Activated naive CD4-positive, alpha-beta T cell treated with anti-CD3 and anti-CD28 coated beads for 36 hours (primary cell): ENCODE results near the gene HHEX. TPM values are rescaled to one million over a fixed set of nuclear protein-coding genes. Genes with fewer than 3 reads are reported as not detected.

ENCODE experiments used
- CTCF ChIA-PET: fragments of 350-600 bp; sonication (Branson Sonifier 250); formaldehyde crosslinking; loops from one replicate; lab custom pipeline; 2021; ENCODE audit warnings: antibody characterized with exemption; lab: Charles Lee
- DNase-seq: peaks from one replicate; pipeline ENCODE4 v3.0.0-alpha.2; 2020
- H3K27ac Mint-ChIP-seq: one replicate; pipeline ENCODE4 v1.8.0; 2021; ENCODE audit warnings: mild to moderate bottlenecking, mixed read lengths
- H3K27me3 Mint-ChIP-seq: one replicate; pipeline ENCODE4 v1.8.0; 2021; ENCODE audit warnings: low read depth, mixed read lengths
- H3K36me3 Mint-ChIP-seq: one replicate; pipeline ENCODE4 v1.8.0; 2021; ENCODE audit warnings: low read depth, mixed read lengths
- H3K4me1 Mint-ChIP-seq: one replicate; pipeline ENCODE4 v1.8.0; 2021; ENCODE audit warnings: low read depth, mixed read lengths
- H3K4me3 Mint-ChIP-seq: one replicate; pipeline ENCODE4 v1.8.0; 2021; ENCODE audit warnings: mild to moderate bottlenecking, moderate library complexity, mixed read lengths
- H3K9me3 Mint-ChIP-seq: one replicate; pipeline ENCODE4 v1.8.0; 2021; ENCODE audit warnings: mixed read lengths
- intact Hi-C: fragments of 100-400 bp; cut with micrococcal nuclease; formaldehyde crosslinking; loops from one replicate; pipeline ENCODE4 v1.15.1; 2023
- total RNA-seq, 2 experiments: library from RNA; stranded (reverse); gene quantifications; one replicate each; pipeline ENCODE4 v1.2.3, GENCODE V29; 2021

Gene HHEX
- total RNA-seq, 2 experiments from 2014 or later = 0.15 TPM; not detected in 1

DNA sequence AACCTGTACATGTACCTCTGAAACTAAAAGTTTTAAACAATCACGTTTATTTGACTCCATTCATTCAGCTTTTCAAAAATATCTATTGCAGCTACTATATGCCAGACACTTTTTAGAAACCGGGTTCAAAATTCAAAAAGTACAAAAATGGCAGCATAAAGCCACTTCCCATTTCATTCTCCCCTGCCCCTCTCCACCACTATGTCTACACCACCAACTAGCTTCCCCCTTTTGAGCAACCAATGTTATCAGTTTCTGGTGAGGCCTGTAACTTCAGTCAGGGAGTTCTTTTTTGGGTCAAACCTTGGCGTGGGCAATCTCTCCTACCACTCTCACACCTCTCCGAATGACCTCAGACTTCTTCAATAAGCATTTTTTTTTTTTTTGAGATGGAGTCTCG lies 11.5 kb upstream of the HHEX start:
- intact Hi-C loops = no loop called here
- Mint-ChIP-seq H3K4me1 (no peaks in the 10 kb centered on the region), H3K4me3 (no peak overlapping the region), H3K27me3 (peaks cover 9% of the 10 kb centered on the region), H3K9me3 (peaks cover 2% of the 10 kb centered on the region), H3K27ac (no peak overlapping the region), H3K36me3 (no peaks in the 10 kb centered on the region)
- CTCF ChIA-PET = interaction anchor here (0.7 kb wide), 1 partner anchor 268 kb away, joined by 3 read pairs; no protein-coding TSS in a partner anchor
- DNase-seq = no peak

DNA sequence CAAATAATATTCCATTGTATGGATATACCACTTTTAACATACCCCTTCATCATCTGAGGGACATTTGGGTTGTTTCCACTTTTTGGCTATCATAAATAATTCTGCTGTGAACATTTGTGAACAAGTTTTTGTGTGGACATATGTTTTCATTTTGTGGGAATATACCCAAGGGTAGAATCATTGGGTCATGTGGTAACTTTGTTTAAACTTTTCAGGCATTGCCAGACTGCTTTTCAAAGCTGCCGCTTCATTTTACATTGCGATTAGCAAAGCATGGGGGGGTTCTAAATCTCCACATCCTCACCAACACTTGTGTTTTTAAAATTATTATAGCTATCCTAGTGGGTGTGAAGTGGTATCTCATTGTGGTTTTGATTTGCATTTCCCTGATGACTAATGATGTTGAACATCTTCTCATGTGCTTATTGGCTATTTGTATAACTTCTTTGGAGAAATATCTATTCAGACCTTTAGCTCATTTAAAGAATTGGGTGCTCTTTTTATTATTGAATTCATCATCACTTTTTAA lies 8.4 kb upstream of the HHEX start:
- CTCF ChIA-PET = interaction anchor here (0.7 kb wide), 2 partner anchors 106 to 226 kb away, joined by 3 read pairs; no protein-coding TSS in a partner anchor
- DNase-seq = no peak
- H3K9me3 Mint-ChIP-seq = peaks cover 3% of the 10 kb centered on the region
- intact Hi-C loops = no loop called here
- no peak overlapping the region for H3K4me3 Mint-ChIP-seq
- no peaks in the 10 kb centered on the region for H3K36me3 Mint-ChIP-seq
- no peak overlapping the region for H3K27ac Mint-ChIP-seq
- peaks cover 20% of the 10 kb centered on the region for H3K27me3 Mint-ChIP-seq
- no peaks in the 10 kb centered on the region for H3K4me1 Mint-ChIP-seq

DNA sequence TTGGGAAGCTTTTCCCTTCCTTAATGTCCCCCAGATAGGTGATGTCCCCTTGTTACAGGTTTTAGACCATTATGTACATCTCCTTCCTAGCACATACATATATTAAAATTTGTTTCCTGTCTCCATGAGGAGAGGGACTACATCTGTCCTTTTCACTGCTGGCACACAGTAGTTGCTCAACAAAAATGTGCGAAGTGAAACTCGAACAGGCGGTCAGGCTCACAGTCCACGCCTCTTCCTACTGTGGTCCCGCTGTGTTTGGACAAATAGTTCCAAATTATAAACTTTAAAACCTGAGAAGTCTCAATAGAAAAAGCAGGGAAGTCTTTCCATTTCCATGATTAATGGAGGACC lies 1.2 kb upstream of the HHEX start:
- H3K4me1 Mint-ChIP-seq = peaks cover 19% of the 10 kb centered on the region
- intact Hi-C loops = no loop called here
- H3K27me3 Mint-ChIP-seq = peaks cover 59% of the 10 kb centered on the region
- no peaks in the 10 kb centered on the region for H3K36me3 Mint-ChIP-seq
- H3K27ac Mint-ChIP-seq = no peak overlapping the region
- peak overlapping the region; percentile 57 for H3K4me3 Mint-ChIP-seq
- DNase-seq = no peak
- CTCF ChIA-PET = no interaction called here
- peaks cover 1% of the 10 kb centered on the region for H3K9me3 Mint-ChIP-seq

DNA sequence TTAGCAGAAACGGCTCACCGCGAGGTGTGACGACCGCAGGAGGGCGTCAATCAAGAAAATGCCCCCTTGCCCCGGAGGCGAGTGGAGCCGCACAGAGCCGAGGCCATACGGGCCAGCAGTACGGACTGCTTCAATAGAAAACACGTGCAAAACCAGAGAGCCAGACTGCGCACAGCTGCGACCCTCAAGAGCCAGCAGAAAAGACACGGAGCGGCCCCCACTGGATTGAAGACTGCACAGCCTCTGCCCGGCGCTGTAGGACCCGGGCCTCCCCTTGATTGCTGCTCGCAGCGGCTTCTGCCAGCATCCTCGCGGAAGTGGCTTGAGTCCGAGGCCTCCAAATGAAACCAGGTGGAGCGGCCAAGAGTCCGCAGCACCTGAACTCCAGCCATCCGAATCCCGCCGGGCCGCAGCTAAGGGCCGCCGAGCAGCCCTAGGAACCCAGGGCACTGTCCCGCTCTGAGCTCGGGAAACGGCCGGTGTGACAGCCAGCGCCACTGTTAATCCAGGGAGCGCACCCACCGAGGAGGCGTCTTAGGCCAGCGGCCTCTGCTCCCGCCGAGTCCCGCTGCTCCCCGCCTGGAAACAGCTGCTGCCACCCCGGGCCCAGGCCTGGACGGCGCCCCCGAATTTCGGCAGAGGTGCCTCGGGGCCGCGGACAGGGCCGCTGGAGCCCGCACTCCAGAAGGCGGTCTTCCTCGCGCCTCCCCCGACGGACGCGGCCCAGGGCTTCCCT lies 660 bp upstream of the HHEX start:
- no peaks in the 10 kb centered on the region for H3K36me3 Mint-ChIP-seq
- H3K4me3 Mint-ChIP-seq = peak overlapping the region; percentile 57
- DNase-seq = no peak
- peaks cover 62% of the 10 kb centered on the region for H3K27me3 Mint-ChIP-seq
- CTCF ChIA-PET = interaction anchor here (1.3 kb wide), 1 partner anchor 9 kb away, joined by 4 read pairs; no protein-coding TSS in a partner anchor
- intact Hi-C loops = no loop called here
- H3K27ac Mint-ChIP-seq = no peak overlapping the region
- H3K9me3 Mint-ChIP-seq = peaks cover 1% of the 10 kb centered on the region
- H3K4me1 Mint-ChIP-seq = peaks cover 19% of the 10 kb centered on the region

DNA sequence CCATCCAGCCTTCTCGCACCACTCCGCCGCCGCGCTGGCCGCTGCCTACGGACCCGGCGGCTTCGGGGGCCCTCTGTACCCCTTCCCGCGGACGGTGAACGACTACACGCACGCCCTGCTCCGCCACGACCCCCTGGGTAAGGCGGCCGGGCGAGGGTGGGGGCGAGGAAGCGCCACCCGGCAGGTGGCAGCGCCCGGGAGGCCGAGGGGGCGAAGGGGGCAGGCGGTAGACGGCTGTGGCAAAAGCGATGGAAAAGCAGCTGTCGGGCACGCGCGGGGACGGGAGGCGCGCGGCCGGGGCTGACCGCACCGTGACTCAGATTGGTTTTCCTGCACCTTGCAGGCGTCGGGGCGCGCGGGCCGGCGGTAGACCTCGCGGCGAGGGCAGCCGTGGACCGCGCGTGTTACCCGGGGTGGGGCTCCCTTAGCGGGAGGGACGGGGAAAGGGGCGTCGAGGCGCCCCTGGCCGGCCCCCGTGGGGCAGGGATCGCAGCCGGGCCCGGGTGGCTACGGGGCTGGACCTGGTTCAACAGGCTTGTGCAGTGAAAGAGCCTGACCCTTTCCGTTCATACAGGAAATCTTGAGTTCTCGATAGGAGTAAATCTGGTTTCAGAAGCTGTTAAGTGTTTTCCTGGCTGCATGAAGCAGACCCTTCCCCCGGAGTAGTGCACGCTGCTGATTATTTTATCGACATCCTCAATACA lies 608 bp downstream of the HHEX start:
- H3K27me3 Mint-ChIP-seq = peaks cover 65% of the 10 kb centered on the region
- no peaks in the 10 kb centered on the region for H3K9me3 Mint-ChIP-seq
- H3K27ac Mint-ChIP-seq = no peak overlapping the region
- DNase-seq = peak; percentile 74
- H3K4me1 Mint-ChIP-seq = peaks cover 19% of the 10 kb centered on the region
- no peaks in the 10 kb centered on the region for H3K36me3 Mint-ChIP-seq
- peak overlapping the region; percentile 58 for H3K4me3 Mint-ChIP-seq
- CTCF ChIA-PET = interaction anchor here (0.8 to 1.3 kb wide), 4 partner anchors 7 to 151 kb away, joined by 3 to 4 read pairs (median 4); no protein-coding TSS in a partner anchor
- intact Hi-C loops = loop anchor here (1.0 to 10.0 kb wide), 4 partner anchors 97 to 1012 kb away; partner anchors contain the start of genes CYP26C1, EXOC6, FRA10AC1 and KIF11

DNA sequence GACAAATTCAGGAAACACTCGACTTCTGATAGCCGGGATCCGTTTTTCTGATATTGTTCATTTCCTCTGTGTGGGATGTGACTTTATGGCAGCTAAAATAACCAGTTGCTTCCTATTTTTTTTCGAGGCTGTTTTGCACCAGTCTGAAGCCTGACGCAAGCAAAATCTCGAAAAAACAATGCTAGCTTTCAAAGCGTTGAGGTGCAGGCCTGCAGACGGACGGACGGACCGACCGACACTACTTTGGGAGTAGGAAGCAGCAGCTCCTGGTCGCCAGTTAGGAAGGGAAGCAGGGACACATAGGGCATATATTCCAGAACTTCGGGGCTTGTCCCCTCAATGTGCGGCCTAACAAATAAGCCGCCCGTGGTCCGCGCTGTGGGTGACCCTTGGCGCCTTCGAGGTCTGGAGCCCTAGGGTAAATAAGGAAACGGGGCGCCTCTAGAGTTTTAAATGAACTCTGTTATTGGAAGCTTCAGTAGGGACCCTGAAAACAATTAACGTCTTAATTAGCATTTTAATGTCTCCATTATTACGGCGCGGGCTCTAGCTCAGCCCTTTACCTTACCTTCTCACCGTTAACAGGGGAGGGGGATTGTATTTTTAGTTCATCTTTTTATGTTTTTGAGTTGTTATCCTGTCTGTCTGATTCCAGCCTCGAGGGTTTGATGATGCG lies 1.3 kb downstream of the HHEX start:
- Mint-ChIP-seq H3K9me3 (no peaks in the 10 kb centered on the region), H3K4me1 (peaks cover 19% of the 10 kb centered on the region), H3K4me3 (peak overlapping the region; percentile 57), H3K36me3 (no peaks in the 10 kb centered on the region), H3K27me3 (peaks cover 60% of the 10 kb centered on the region), H3K27ac (no peak overlapping the region)
- DNase-seq = no peak
- intact Hi-C loops = loop anchor here (1.0 to 10.0 kb wide), 5 partner anchors 8 to 1011 kb away; partner anchors contain the start of genes CYP26C1, EXOC6, FRA10AC1 and KIF11
- CTCF ChIA-PET = interaction anchor here (0.8 to 1.1 kb wide), 3 partner anchors 11 to 151 kb away, joined by 3 to 4 read pairs (median 3); no protein-coding TSS in a partner anchor

DNA sequence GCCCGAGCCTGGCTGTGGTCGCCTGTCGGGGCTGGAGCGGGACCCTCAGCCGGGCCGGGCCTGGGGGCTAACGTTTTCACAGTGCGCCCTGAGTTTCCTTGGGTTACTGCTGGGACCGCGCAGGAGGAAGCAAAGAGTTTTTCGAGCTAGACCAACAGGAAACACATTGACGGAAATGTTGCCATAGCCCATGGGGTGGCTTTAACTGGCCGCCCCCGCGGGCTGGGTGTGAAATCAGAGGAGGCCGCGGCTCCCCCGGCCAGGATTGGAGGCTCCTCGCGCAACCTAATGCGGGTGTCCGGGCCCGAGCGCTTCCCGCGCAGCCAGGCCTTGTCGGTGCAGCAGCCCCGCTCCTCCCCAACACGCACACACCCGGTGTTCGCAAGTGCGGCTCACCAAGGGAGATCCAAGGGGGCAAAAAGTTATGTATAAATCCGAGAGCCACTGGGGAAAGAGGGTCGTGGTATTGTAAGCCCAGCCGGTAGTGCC lies 1.9 kb downstream of the HHEX start:
- DNase-seq = no peak
- Mint-ChIP-seq H3K4me1 (peaks cover 19% of the 10 kb centered on the region), H3K9me3 (no peaks in the 10 kb centered on the region), H3K27ac (no peak overlapping the region), H3K27me3 (peaks cover 62% of the 10 kb centered on the region), H3K4me3 (peak overlapping the region; percentile 37), H3K36me3 (no peaks in the 10 kb centered on the region)
- intact Hi-C loops = loop anchor here (1.0 to 10.0 kb wide), 3 partner anchors 8 to 1011 kb away; partner anchors contain the start of genes CYP26C1 and FRA10AC1
- CTCF ChIA-PET = interaction anchor here (0.6 to 1.1 kb wide), 2 partner anchors 26 to 150 kb away, joined by 3 read pairs; no protein-coding TSS in a partner anchor

DNA sequence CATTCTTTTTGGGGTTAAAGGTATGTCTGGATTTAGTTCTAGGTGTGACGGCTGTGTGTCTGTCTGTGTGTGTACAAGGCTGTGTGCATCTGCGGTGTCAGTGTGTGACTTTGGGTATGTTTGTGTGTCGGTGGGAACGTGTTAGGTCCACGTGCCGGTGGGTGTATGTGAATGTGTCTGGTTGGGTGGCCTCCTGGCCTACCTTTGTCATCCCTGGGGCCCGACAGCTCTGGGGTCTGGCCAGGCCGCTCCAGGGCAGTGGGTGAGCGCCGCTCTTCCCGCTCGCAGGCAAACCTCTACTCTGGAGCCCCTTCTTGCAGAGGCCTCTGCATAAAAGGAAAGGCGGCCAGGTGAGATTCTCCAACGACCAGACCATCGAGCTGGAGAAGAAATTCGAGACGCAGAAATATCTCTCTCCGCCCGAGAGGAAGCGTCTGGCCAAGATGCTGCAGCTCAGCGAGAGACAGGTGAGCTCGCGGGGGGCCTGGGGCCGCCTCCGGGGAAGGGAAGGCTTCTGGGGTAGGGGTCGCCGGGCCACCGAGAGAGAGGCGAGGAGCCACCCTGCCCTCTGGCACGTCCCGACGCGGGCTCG lies 2.4 kb downstream of the HHEX start:
- Mint-ChIP-seq H3K27ac (no peak overlapping the region), H3K4me3 (no peak overlapping the region), H3K9me3 (no peaks in the 10 kb centered on the region), H3K4me1 (peaks cover 19% of the 10 kb centered on the region), H3K27me3 (peaks cover 65% of the 10 kb centered on the region), H3K36me3 (no peaks in the 10 kb centered on the region)
- CTCF ChIA-PET = interaction anchor here (0.6 to 1.6 kb wide), 2 partner anchors 10 to 25 kb away, joined by 3 to 5 read pairs; no protein-coding TSS in a partner anchor
- no peak for DNase-seq
- intact Hi-C loops = loop anchor here (5.0 to 10.0 kb wide), 2 partner anchors 373 to 1010 kb away; partner anchors contain the start of genes CYP26C1 and FRA10AC1

DNA sequence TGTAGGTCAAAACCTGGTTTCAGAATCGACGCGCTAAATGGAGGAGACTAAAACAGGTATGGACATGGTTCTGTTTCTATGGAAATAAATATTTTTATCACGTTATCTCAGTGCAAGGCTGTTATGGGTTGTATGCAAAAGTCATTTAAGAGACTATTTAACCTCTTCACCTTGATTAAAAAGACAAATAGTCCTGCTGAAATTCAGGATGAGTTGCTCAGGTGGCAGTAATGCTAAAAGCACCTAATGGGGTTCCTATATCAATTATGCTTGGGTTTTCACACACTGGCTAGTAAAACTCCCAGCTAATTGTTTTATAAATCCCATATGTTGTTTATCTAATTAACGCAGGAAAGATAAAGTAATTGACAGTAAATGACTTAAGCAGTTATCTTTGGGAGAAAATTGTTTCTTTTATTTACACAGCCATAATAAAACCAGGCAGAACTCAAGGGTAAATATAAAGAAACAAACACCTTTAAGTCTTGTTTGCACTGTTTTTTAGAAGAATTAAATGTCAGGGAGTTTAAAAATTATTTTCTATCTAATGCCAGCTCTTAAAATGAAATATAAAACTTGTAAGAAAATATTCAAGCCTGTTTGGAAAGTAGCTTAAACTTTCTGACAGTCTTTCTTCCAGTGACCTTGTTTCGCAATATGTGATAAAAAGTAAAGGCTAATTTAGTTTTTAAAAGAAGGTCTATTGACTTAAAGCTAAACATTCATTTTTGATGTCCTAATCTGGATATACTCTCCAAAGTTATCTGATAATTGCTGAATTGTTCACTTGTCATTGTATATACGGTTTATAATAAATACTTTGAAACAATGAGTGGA lies 3.2 kb downstream of the HHEX start:
- CTCF ChIA-PET = interaction anchor here (1.6 kb wide), 1 partner anchor 9 kb away, joined by 5 read pairs; no protein-coding TSS in a partner anchor

DNA sequence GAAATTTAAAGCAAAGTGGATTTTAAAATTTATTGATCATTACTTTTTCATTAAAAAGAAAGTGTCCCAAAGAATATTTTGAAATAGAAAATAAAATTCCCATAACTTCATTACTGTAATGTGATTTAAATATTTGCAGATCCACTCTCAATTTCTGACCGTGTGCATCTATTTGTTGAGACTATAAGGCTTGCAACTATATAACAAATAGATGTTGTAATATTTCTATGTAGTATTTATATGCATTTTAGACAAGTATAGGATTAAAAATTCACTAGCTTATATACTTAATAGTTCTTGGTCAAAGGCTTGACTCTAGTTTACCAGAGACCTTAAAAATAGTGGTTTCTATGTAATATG lies 3.8 kb downstream of the HHEX start:
- Mint-ChIP-seq H3K4me3 (no peak overlapping the region), H3K4me1 (peaks cover 25% of the 10 kb centered on the region), H3K9me3 (no peaks in the 10 kb centered on the region), H3K36me3 (no peaks in the 10 kb centered on the region), H3K27ac (no peak overlapping the region), H3K27me3 (peaks cover 64% of the 10 kb centered on the region)
- DNase-seq = no peak
- intact Hi-C loops = loop anchor here (5.0 to 10.0 kb wide), 2 partner anchors 371 to 1009 kb away; partner anchors contain the start of genes CYP26C1 and FRA10AC1
- CTCF ChIA-PET = interaction anchor here (0.6 to 1.6 kb wide), 2 partner anchors 9 to 764 kb away, joined by 3 to 5 read pairs; no protein-coding TSS in a partner anchor

More for the DNA sequence above, 3.2 kb downstream of the HHEX start:
- no peaks in the 10 kb centered on the region for H3K9me3 Mint-ChIP-seq
- H3K4me3 Mint-ChIP-seq = no peak overlapping the region
- no peaks in the 10 kb centered on the region for H3K36me3 Mint-ChIP-seq
- H3K27me3 Mint-ChIP-seq = peaks cover 65% of the 10 kb centered on the region
- intact Hi-C loops = loop anchor here (5.0 to 10.0 kb wide), 2 partner anchors 372 to 1009 kb away; partner anchors contain the start of genes CYP26C1 and FRA10AC1
- peaks cover 19% of the 10 kb centered on the region for H3K4me1 Mint-ChIP-seq
- no peak overlapping the region for H3K27ac Mint-ChIP-seq
- DNase-seq = no peak
